ENCODE data around the gene RORC. TPM values are rescaled to one million over a fixed set of nuclear protein-coding genes. Genes with fewer than 3 reads are reported as not detected.

RORC gene
- polyA plus RNA-seq, 1 experiment, result not detected

DNA sequence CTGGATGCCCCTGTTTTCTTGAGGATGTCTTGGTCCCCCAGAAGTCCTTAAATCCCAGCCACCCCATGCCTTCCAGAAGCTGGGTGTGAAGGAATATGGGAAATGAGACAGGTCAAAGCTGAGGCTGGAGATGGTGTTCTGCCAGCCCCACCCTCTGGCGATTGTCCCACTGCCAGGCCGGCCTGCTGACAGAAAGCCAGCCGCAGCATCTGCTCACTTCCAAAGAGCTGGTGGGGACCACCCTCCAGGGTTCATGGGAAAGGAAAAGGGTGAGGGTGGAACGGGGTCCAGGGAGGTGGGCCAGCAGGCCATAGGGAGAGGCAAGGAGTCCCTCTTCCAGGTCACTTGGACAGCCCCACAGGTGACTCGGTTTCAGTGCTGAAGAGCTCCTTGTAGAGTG, 24.5 kb downstream of the RORC start:
- CTCF ChIA-PET, result no interaction called here
- H3K4me3 ChIP-seq (ENCODE audit: low read depth, low read length), result no peak overlapping the region
- no peak for DNase-seq (ENCODE audit: low read depth, low spot score)
- no peak overlapping the region for H3K27ac ChIP-seq (ENCODE audit: low read depth, low read length)
- no peaks in the 10 kb centered on the region for H3K9me3 ChIP-seq (ENCODE audit: control insufficient read depth, insufficient read depth, low read length)
- TF ChIP-seq, protein P1, sequence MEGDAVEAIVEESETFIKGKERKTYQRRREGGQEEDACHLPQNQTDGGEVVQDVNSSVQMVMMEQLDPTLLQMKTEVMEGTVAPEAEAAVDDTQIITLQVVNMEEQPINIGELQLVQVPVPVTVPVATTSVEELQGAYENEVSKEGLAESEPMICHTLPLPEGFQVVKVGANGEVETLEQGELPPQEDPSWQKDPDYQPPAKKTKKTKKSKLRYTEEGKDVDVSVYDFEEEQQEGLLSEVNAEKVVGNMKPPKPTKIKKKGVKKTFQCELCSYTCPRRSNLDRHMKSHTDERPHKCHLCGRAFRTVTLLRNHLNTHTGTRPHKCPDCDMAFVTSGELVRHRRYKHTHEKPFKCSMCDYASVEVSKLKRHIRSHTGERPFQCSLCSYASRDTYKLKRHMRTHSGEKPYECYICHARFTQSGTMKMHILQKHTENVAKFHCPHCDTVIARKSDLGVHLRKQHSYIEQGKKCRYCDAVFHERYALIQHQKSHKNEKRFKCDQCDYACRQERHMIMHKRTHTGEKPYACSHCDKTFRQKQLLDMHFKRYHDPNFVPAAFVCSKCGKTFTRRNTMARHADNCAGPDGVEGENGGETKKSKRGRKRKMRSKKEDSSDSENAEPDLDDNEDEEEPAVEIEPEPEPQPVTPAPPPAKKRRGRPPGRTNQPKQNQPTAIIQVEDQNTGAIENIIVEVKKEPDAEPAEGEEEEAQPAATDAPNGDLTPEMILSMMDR (IDR thresholded peaks at IDR 0.05; ENCODE audit: low read depth, low read length), result no peak
- POLR2A ChIA-PET, result no interaction called here
- H3K27me3 ChIP-seq (ENCODE audit: control insufficient read depth, insufficient read depth, low read length), result peaks cover 59% of the 10 kb centered on the region

DNA sequence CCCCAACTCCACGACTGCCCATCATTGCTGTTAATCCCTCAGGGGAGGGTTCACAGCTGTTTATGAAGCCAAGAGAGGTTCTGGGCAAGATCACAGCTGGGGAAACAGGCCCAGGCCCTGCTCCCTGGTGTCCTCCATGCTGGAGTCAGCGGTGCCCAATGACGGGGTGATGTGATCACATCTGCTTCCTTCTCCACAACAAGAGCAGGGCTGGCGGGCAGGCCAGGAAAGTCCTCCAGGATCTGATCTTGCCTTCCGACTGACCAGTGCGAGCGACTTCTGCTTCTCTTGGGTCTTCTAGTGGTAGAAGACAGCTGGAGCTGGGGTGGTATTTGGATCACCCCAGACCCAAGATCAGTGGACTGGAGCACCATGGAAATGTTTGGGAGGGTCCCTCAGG, 25.4 kb downstream of the RORC start:
- Histone ChIP-seq H3K4me3 (ENCODE audit: low read depth, low read length) (no peak overlapping the region), H3K9me3 (ENCODE audit: control insufficient read depth, insufficient read depth, low read length) (no peaks in the 10 kb centered on the region; the same call in 1 of the 2 replicates), H3K27me3 (ENCODE audit: control insufficient read depth, insufficient read depth, low read length) (peaks cover 59% of the 10 kb centered on the region), H3K27ac (ENCODE audit: low read depth, low read length) (no peak overlapping the region)
- TF ChIP-seq, protein P1 (IDR thresholded peaks at IDR 0.05; ENCODE audit: low read depth, low read length), result no peak
- DNase-seq (ENCODE audit: low read depth, low spot score), result no peak
- ChIA-PET POLR2A (no interaction called here), CTCF (no interaction called here)

DNA sequence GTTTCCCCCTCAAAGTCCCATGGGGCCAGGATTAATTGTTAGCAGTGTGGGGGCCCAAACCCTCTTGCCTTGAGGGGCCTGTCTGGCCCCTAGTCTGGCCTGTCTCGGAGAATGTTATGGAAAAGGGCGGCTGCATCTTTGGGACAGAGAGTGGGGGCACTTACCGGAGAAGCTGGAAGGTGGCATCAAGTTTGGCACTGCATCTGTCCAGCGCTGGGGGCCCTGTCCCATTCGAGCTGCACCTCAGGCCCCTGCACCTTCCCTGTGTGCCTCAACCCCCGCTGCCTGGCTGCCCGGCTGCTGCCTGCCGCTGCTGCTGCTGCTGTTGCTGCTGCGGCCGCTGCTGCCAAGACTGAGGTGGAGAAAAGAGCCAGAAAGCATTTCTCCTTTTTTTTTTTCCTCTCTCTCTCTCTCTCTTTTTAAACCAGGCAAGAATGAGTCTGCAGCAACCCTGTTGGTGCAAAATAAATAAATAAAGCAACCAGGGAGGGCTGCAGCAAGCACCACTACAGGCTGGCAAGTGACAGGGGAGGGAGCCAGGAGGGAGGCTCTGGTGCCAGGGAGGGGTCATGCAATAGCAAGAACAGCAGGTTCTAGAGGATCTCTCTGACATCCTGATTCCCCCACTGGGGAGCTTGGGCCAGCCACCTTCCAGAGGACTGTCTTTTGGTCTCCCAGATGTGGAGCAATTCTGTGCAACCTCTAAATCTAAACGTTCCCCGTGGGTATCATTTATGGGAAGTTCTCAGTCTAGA, 26.4 kb downstream of the RORC start, which contains the start of gene LINGO4:
Gene LINGO4, minus strand, starts transcription at position 354 of the 755 bp plus-strand sequence. CDS start 2,715 bp downstream, outside the sequence.
- no peak for DNase-seq (ENCODE audit: low read depth, low spot score)
- Histone ChIP-seq H3K27ac (ENCODE audit: low read depth, low read length) (no peak within 1 kb of the TSS), H3K27me3 (ENCODE audit: control insufficient read depth, insufficient read depth, low read length) (peaks cover 64% of the 10 kb centered on the region), H3K4me3 (ENCODE audit: low read depth, low read length) (no peak within 1 kb of the TSS), H3K9me3 (ENCODE audit: control insufficient read depth, insufficient read depth, low read length) (no peaks in the 10 kb centered on the region; the same call in 1 of the 2 replicates)
- CTCF ChIA-PET, result no interaction called here
- TF ChIP-seq, protein P1 (IDR thresholded peaks at IDR 0.05; ENCODE audit: low read depth, low read length), result no peak
- POLR2A ChIA-PET, result no interaction called here

DNA sequence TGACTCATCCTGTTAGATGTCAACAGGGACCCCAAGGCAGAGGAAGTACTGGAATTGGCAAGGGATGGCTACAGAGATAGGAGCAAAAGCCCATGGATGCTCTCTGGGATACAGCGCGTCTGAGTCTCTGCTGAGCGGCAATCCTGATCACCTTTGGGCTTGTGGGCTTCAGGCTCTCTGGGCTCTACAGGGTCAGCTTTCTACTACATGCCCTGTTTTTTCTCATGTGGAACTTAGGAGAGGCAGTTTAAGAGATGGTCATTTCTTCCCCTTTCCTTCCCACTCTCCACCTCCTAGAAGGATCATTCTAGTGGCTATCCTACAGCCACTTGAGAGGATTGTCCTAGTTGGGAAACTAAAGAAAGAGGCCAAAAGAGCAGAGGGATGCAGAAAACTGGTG, 27.7 kb downstream of the RORC start:
- TF ChIP-seq, protein P1 (IDR thresholded peaks at IDR 0.05; ENCODE audit: low read depth, low read length), result no peak
- CTCF ChIA-PET, result no interaction called here
- Histone ChIP-seq H3K27ac (ENCODE audit: low read depth, low read length) (no peak overlapping the region), H3K27me3 (ENCODE audit: control insufficient read depth, insufficient read depth, low read length) (peaks cover 75% of the 10 kb centered on the region), H3K4me3 (ENCODE audit: low read depth, low read length) (no peak overlapping the region), H3K9me3 (ENCODE audit: control insufficient read depth, insufficient read depth, low read length) (no peaks in the 10 kb centered on the region; the same call in 1 of the 2 replicates)
- POLR2A ChIA-PET, result no interaction called here
- DNase-seq (ENCODE audit: low read depth, low spot score), result no peak

DNA sequence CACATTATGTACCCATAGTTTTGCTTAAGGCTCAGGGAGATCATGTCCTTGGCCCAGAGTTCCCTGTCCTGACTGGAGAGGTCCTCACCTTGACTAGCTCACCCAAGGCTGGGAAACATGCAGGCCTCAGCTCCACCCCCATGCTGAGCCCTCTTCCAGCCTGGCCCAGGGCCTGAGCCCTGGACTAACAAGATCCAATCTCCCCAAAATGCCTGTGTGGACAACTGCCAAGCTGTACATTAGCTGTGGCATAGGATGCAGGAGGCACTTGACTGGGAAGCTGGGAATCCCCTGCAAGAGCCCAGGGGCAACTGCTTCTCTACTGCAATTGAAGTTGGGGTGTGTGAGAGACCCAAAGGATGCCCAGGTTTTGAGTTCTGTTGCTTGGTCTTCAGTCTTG, 28.4 kb downstream of the RORC start:
- DNase-seq (ENCODE audit: low read depth, low spot score), result no peak
- Histone ChIP-seq H3K4me3 (ENCODE audit: low read depth, low read length) (no peak overlapping the region), H3K9me3 (ENCODE audit: control insufficient read depth, insufficient read depth, low read length) (no peaks in the 10 kb centered on the region; the same call in 1 of the 2 replicates), H3K27me3 (ENCODE audit: control insufficient read depth, insufficient read depth, low read length) (peaks cover 76% of the 10 kb centered on the region), H3K27ac (ENCODE audit: low read depth, low read length) (no peak overlapping the region)
- ChIA-PET POLR2A (no interaction called here), CTCF (no interaction called here)
- TF ChIP-seq, protein P1 (IDR thresholded peaks at IDR 0.05; ENCODE audit: low read depth, low read length), result no peak
